HG03103 (cell line): ENCODE measurements around the gene AIF1.
"Not testable (repeated sequence)": the region's sequence is repeated elsewhere in the genome, so short reads cannot be mapped to it uniquely, and the experiment has no call there.

Source experiments
- ATAC-seq: cut with Tn5 transposase; IDR thresholded peaks from one replicate; pipeline ENCODE4 v1.9.1; 2021; ENCODE audit warnings: low read depth; ENCODE audit not compliant: unreplicated experiment

Gene AIF1

GRCh38 chr6:31580438-31580740, 34.6 kb upstream of the AIF1 start:
- no peak for ATAC-seq

GRCh38 chr6:31580807-31581433, 34.1 kb upstream of the AIF1 start:
- peak; percentile 48 for ATAC-seq

GRCh38 chr6:31581434-31582229, 33.4 kb upstream of the AIF1 start:
- no peak for ATAC-seq

GRCh38 chr6:31582230-31582643, 32.8 kb upstream of the AIF1 start, which contains the start of gene LTB:
LTB (minus strand) TSS chr6:31582424; CDS start chr6:31582417, 7 bp downstream.
- no peak for ATAC-seq

GRCh38 chr6:31585491-31585890, 29.5 kb upstream of the AIF1 start:
- no peak for ATAC-seq

- ATAC-seq = no peak
Measured at GRCh38 chr6:31586008-31586407, 29.0 kb upstream of the AIF1 start, which contains the start of gene LST1. LST1 (plus strand) TSS chr6:31586277; CDS start chr6:31587300, 1,023 bp downstream.

- ATAC-seq = no peak
Measured at GRCh38 chr6:31586599-31587281, 28.3 kb upstream of the AIF1 start.

GRCh38 chr6:31587791-31588777, 26.9 kb upstream of the AIF1 start:
- ATAC-seq = no peak

- ATAC-seq = no peak
Measured at GRCh38 chr6:31588871-31589650, 26.0 kb upstream of the AIF1 start.

- ATAC-seq = not testable (repeated sequence)
Measured at GRCh38 chr6:31590691-31591090, 24.3 kb upstream of the AIF1 start.

GRCh38 chr6:31592396-31592771, 22.6 kb upstream of the AIF1 start:
- no peak for ATAC-seq

GRCh38 chr6:31597006-31597405, 18.0 kb upstream of the AIF1 start:
- ATAC-seq = no peak

- ATAC-seq = no peak
Measured at GRCh38 chr6:31607317-31607716, 7.7 kb upstream of the AIF1 start.

- ATAC-seq = no peak
Measured at GRCh38 chr6:31609519-31610406, 5.3 kb upstream of the AIF1 start.

- no peak for ATAC-seq
Measured at GRCh38 chr6:31610968-31611367, 4.1 kb upstream of the AIF1 start.

GRCh38 chr6:31614075-31614619, 887 bp upstream of the AIF1 start:
- ATAC-seq = no peak

- ATAC-seq = no peak
Measured at GRCh38 chr6:31615748-31616147, 714 bp downstream of the AIF1 start.

GRCh38 chr6:31617010-31617409, 2.0 kb downstream of the AIF1 start:
- no peak for ATAC-seq
